Neural cell (in vitro differentiated cells): ENCODE measurements around the gene IDI2. TPM values are rescaled to one million over a fixed set of nuclear protein-coding genes. Genes with fewer than 3 reads are reported as not detected.

Source experiments
- H2AFZ ChIP-seq: fragments of 200-600, 300-800 bp; sonication (generic), shearing (Covaris generic); 2 replicates; pipeline ENCODE4 v1.6.0; 2014; ENCODE audit warnings: low read depth, mild to moderate bottlenecking, antibody characterized with exemption, low read length, moderate library complexity
- H3F3A ChIP-seq: fragments of 200-600 bp; shearing (Covaris generic); 2 replicates; pipeline ENCODE4 v1.6.1; 2016; ENCODE audit warnings: mild to moderate bottlenecking, moderate library complexity, mixed read lengths, antibody characterized with exemption, low read length; ENCODE audit not compliant: insufficient read depth, poor library complexity, severe bottlenecking
- H3K27ac ChIP-seq: fragments of 200-600, 300-800 bp; sonication (generic), shearing (Covaris generic); 2 replicates; pipeline ENCODE4 v1.5.1; 2014; ENCODE audit warnings: mild to moderate bottlenecking, low read length, moderate library complexity
- H3K27me3 ChIP-seq: fragments of 300-800, 200-600 bp; sonication (generic), shearing (Covaris generic); 2 replicates; pipeline ENCODE4 v1.6.0; 2014; ENCODE audit warnings: mild to moderate bottlenecking, low read depth, low read length, moderate library complexity; ENCODE audit not compliant: insufficient read depth
- H3K36me3 ChIP-seq: fragments of 300-800, 200-600 bp; sonication (generic), shearing (Covaris generic); 2 replicates; pipeline ENCODE4 v1.5.1; 2014; ENCODE audit warnings: mild to moderate bottlenecking, antibody characterized with exemption, low read length, moderate library complexity; ENCODE audit not compliant: insufficient read depth
- H3K4me2 ChIP-seq: fragments of 300-800, 200-600 bp; sonication (generic), shearing (Covaris generic); 2 replicates; pipeline ENCODE4 v1.6.0; 2014; ENCODE audit warnings: mild to moderate bottlenecking, low read length
- H3K4me3 ChIP-seq: fragments of 300-800, 200-600 bp; sonication (generic), shearing (Covaris generic); 2 replicates; pipeline ENCODE4 v1.5.1; 2014; ENCODE audit warnings: mild to moderate bottlenecking, low read length, moderate library complexity
- H3K79me2 ChIP-seq: fragments of 200-600 bp; shearing (Covaris generic); replicated peaks from 2 replicates; pipeline ENCODE4 v1.6.0; 2014; ENCODE audit warnings: mild to moderate bottlenecking, low read length, moderate library complexity; ENCODE audit not compliant: insufficient read depth
- H3K9ac ChIP-seq: fragments of 300-800, 200-600 bp; sonication (generic), shearing (Covaris generic); 2 replicates; pipeline ENCODE4 v1.6.1; 2016; ENCODE audit warnings: mild to moderate bottlenecking, low read length, mixed read lengths
- H3K9me2 ChIP-seq: fragments of 200-600 bp; shearing (Covaris generic); 2 replicates; pipeline ENCODE4 v1.6.1; 2016; ENCODE audit warnings: mild to moderate bottlenecking, low read length, mixed read lengths; ENCODE audit not compliant: insufficient read depth
- H3K9me3 ChIP-seq: fragments of 200-600, 300-800 bp; sonication (generic), shearing (Covaris generic); 2 replicates; pipeline ENCODE4 v1.6.1; 2016; ENCODE audit warnings: mild to moderate bottlenecking, mixed run types, low read length, moderate library complexity, mixed read lengths
- H4K20me1 ChIP-seq: fragments of 200-600 bp; shearing (Covaris generic); 2 replicates; pipeline ENCODE4 v1.6.1; 2016; ENCODE audit warnings: mild to moderate bottlenecking, mixed run types; ENCODE audit not compliant: insufficient read depth
- EP300 ChIP-seq: fragments of 450-650 bp; conservative IDR thresholded peaks from 2 replicates; pipeline ENCODE4 v1.6.1; 2014; ENCODE audit warnings: antibody characterized with exemption, mild to moderate bottlenecking, moderate library complexity; ENCODE audit not compliant: poor library complexity, severe bottlenecking
- EZH2 ChIP-seq: fragments of 200-600, 300-800 bp; shearing (Covaris generic), sonication (generic); IDR thresholded peaks from 2 replicates; pipeline ENCODE4 v1.6.1; 2014; ENCODE audit warnings: antibody characterized with exemption, low read length, borderline replicate concordance, mild to moderate bottlenecking; ENCODE audit not compliant: insufficient read depth, poor library complexity, severe bottlenecking
- MXI1 ChIP-seq: fragments of 450-650 bp; conservative IDR thresholded peaks from 2 replicates; pipeline ENCODE4 v1.6.1; 2014; ENCODE audit warnings: antibody characterized with exemption, mild to moderate bottlenecking; ENCODE audit not compliant: poor library complexity, severe bottlenecking
- POLR2AphosphoS5 ChIP-seq: IDR thresholded peaks from 2 replicates; pipeline ENCODE4 v1.6.1; 2012
- RAD21 ChIP-seq: fragments of 450-650 bp; conservative IDR thresholded peaks from 2 replicates; pipeline ENCODE4 v1.6.1; 2014; ENCODE audit warnings: antibody characterized with exemption, mild to moderate bottlenecking, moderate library complexity
- REST ChIP-seq: IDR thresholded peaks from 2 replicates; pipeline ENCODE4 v1.6.1; 2012; ENCODE audit warnings: borderline replicate concordance
- SMC3 ChIP-seq: fragments of 450-650 bp; conservative IDR thresholded peaks from 2 replicates; pipeline ENCODE4 v1.6.1; 2014; ENCODE audit warnings: antibody characterized with exemption, mild to moderate bottlenecking, moderate library complexity; ENCODE audit not compliant: poor library complexity
- TAF1 ChIP-seq: IDR thresholded peaks from 2 replicates; pipeline ENCODE4 v1.6.1; 2012; ENCODE audit warnings: low read depth
- polyA plus RNA-seq: library from polyadenylated mRNA; depleted of rRNA; stranded (reverse); fragments of >200 nt; gene quantifications from 2 replicates; pipeline ENCODE4 v1.2.3, GENCODE V29; 2014
- TF ChIP-seq, protein P1 (sequence below): fragments of 450-650 bp; IDR thresholded peaks from 2 replicates; pipeline ENCODE4 v1.5.1; 2014; ENCODE audit warnings: antibody characterized with exemption, mild to moderate bottlenecking, moderate library complexity; ENCODE audit not compliant: poor library complexity, severe bottlenecking

The IDI2 gene
- polyA plus RNA-seq, 1 donor from 2014 or later: 0.24 TPM

DNA sequence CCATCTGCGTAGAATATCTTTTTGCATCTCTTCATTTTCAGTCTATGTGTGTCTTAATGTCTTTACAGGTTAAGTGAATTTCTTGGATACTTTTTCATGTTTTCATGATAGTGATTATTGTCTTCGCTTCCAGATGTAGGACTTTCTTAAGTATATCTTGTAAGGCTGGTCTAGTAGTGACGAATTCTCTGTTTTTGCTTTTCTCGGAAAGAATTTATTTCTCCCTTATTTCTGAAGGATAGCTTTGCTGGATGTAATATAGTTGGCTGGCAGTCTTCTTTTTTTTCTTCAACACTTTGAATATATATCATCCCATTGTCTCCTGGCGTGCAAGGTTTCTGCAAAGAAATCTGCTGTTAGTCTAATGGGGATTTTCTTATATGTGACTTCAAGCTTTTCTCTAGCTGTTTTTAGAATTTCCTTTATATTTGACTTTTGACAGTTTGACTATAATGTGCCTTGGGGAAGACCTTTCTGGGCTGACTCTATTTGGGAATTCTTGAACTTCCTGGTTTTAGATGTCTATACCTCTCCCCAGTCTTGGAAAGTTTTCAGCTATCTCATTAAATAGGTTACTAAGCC, 23.1 kb downstream of the IDI2 start:
- no peaks in the 10 kb centered on the region for H3K27me3 ChIP-seq
- no peak overlapping the region for H3K4me3 ChIP-seq
- H3K79me2 ChIP-seq: no peaks in the 10 kb centered on the region
- H3K9ac ChIP-seq: no peak overlapping the region
- H3K4me2 ChIP-seq: no peak overlapping the region
- H3K27ac ChIP-seq: no peak overlapping the region
- TF ChIP-seq, protein P1, sequence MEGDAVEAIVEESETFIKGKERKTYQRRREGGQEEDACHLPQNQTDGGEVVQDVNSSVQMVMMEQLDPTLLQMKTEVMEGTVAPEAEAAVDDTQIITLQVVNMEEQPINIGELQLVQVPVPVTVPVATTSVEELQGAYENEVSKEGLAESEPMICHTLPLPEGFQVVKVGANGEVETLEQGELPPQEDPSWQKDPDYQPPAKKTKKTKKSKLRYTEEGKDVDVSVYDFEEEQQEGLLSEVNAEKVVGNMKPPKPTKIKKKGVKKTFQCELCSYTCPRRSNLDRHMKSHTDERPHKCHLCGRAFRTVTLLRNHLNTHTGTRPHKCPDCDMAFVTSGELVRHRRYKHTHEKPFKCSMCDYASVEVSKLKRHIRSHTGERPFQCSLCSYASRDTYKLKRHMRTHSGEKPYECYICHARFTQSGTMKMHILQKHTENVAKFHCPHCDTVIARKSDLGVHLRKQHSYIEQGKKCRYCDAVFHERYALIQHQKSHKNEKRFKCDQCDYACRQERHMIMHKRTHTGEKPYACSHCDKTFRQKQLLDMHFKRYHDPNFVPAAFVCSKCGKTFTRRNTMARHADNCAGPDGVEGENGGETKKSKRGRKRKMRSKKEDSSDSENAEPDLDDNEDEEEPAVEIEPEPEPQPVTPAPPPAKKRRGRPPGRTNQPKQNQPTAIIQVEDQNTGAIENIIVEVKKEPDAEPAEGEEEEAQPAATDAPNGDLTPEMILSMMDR: no peak
- TF ChIP-seq POLR2AphosphoS5: no peak
- no peak for TF ChIP-seq EZH2
- TF ChIP-seq MXI1: no peak
- no peak for TF ChIP-seq SMC3
- no peak for TF ChIP-seq TAF1
- TF ChIP-seq EP300: no peak
- TF ChIP-seq RAD21: no peak
- no peak for TF ChIP-seq REST
- no peaks in the 10 kb centered on the region for H3F3A ChIP-seq
- no peaks in the 10 kb centered on the region for H4K20me1 ChIP-seq
- H2AFZ ChIP-seq: no peak overlapping the region
- H3K9me2 ChIP-seq: no peaks in the 10 kb centered on the region
- H3K36me3 ChIP-seq: peaks cover 16% of the 10 kb centered on the region
- no peaks in the 10 kb centered on the region for H3K9me3 ChIP-seq

GRCh38 chr10:997266-998022, 28.2 kb downstream of the IDI2 start:
- Histone ChIP-seq H4K20me1 (no peaks in the 10 kb centered on the region), H3K9me3 (no peaks in the 10 kb centered on the region), H3K36me3 (peaks cover 11% of the 10 kb centered on the region), H2AFZ (no peak overlapping the region), H3K4me3 (no peak overlapping the region), H3K4me2 (no peak overlapping the region), H3K79me2 (peaks cover 4% of the 10 kb centered on the region), H3K27ac (no peak overlapping the region), H3F3A (no peaks in the 10 kb centered on the region), H3K27me3 (no peaks in the 10 kb centered on the region), H3K9me2 (no peaks in the 10 kb centered on the region), H3K9ac (no peak overlapping the region)
- no peak for TF ChIP-seq TAF1
